ENCODE measurements around the gene CASP12.

DNA sequence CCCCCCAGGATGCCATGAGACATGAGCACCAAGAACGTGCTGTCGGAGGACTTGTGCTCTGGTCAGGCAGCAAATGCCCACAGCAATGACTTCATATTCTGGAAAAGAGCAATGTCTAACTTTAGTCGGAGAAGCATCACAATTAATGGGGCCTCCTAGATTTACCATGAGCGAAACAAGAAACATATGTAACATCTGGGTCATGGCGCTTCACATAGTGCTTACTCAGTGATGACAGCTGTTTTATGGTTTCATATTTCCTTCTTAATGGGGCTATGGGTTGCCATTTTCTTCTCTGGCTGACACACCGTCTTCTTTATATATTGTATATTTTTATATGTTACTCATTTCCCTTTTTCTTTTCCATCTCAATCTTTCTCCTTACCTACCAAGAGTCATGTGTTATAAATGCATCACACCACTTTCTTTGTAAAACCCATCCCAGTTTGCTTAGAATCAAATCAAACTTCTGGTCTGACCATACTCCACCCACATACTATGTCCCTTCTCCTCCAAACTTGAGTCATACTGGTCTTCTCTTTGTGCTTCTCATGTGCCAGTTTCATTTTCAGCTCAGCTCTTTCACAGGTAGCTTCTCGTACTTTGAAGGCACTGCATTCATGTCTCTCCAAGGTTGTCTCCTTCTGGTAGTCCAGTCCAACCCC is 9.4 kb upstream of the CASP12 start:
- TF ChIP-seq, protein P1, sequence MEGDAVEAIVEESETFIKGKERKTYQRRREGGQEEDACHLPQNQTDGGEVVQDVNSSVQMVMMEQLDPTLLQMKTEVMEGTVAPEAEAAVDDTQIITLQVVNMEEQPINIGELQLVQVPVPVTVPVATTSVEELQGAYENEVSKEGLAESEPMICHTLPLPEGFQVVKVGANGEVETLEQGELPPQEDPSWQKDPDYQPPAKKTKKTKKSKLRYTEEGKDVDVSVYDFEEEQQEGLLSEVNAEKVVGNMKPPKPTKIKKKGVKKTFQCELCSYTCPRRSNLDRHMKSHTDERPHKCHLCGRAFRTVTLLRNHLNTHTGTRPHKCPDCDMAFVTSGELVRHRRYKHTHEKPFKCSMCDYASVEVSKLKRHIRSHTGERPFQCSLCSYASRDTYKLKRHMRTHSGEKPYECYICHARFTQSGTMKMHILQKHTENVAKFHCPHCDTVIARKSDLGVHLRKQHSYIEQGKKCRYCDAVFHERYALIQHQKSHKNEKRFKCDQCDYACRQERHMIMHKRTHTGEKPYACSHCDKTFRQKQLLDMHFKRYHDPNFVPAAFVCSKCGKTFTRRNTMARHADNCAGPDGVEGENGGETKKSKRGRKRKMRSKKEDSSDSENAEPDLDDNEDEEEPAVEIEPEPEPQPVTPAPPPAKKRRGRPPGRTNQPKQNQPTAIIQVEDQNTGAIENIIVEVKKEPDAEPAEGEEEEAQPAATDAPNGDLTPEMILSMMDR (IDR thresholded peaks at IDR 0.05) = no peak
- no peak for TF ChIP-seq POLR2A (IDR thresholded peaks at IDR 0.05)
